ENCODE measurements around the gene NPLOC4. TPM values are rescaled to one million over a fixed set of nuclear protein-coding genes. Genes with fewer than 3 reads are reported as not detected.

Gene NPLOC4
- total and polyA plus RNA-seq, 2 donors (not counting 1 experiment from before 2014, with no cell fraction given) = 70.2 to 101 TPM

GRCh38 chr17:81579298-81579697 lies 57.6 kb downstream of the NPLOC4 start:
- ATAC-seq (ENCODE audit: low read depth) = no peak
- no peak for DNase-seq
- Mint-ChIP-seq H3K27ac (no peak overlapping the region), H3K27me3 (no peaks in the 10 kb centered on the region), H3K4me1 (peaks cover 13% of the 10 kb centered on the region), H3K4me3 (no peak overlapping the region), H3K9me3 (ENCODE audit: insufficient read depth) (no peaks in the 10 kb centered on the region)
- POLR2A ChIA-PET = interaction anchor here (0.5 to 0.6 kb wide), 2 partner anchors 12 to 19 kb away, joined by 3 to 6 read pairs; no protein-coding TSS in a partner anchor
- Histone ChIP-seq H3K9ac (ENCODE audit: low read length) (no peak overlapping the region), H3K9me3 (ENCODE audit: control extremely low read depth in 1 of 3, control insufficient read depth in 2 of 3, insufficient read depth in 1 of 3, low read length in 2 of 3) (no peaks in the 10 kb centered on the region), H3K4me1 (ENCODE audit: control insufficient read depth in 2 of 2, insufficient read depth in 2 of 2, low read length in 2 of 2) (peaks cover 0 to 7% of the 10 kb centered on the region in 2 donors), H3K36me3 (replicated peaks in 1 of 2; ENCODE audit: control extremely low read depth in 1 of 2, control insufficient read depth in 1 of 2, extremely low read depth in 1 of 2, insufficient read depth in 2 of 2, low read length in 1 of 2) (peaks cover 0 to 54% of the 10 kb centered on the region in 2 experiments), H2AFZ (ENCODE audit: insufficient read depth, low read depth, low read length, poor library complexity, severe bottlenecking) (no peak overlapping the region), H4K20me1 (ENCODE audit: control insufficient read depth, insufficient read depth, low read length, poor library complexity, severe bottlenecking) (peaks cover 24% of the 10 kb centered on the region), H3K27me3 (replicated peaks in 1 of 4; ENCODE audit: control extremely low read depth in 1 of 4, control insufficient read depth in 3 of 4, insufficient read depth in 4 of 4, low read length in 3 of 4) (no peaks in the 10 kb centered on the region), H3K27ac (ENCODE audit: low read length in 2 of 2) (no peak overlapping the region), H3K79me2 (ENCODE audit: control insufficient read depth, insufficient read depth, low read length) (peaks cover 69% of the 10 kb centered on the region), H3K4me2 (replicated peaks; ENCODE audit: low read depth, low read length, poor library complexity, severe bottlenecking) (no peak overlapping the region), H3K4me3 (ENCODE audit: control extremely low read depth in 1 of 5, extremely low read depth in 1 of 5, insufficient read depth in 1 of 5, low read depth in 2 of 5, low read length in 4 of 5) (no peak overlapping the region)
- 100% methylated on average over 6 of the region's 6 CpGs for WGBS (ENCODE audit: insufficient coverage)
- CTCF ChIA-PET = interaction anchor here (1.5 kb wide), 1 partner anchor 21 kb away, joined by 5 read pairs; no protein-coding TSS in a partner anchor
- TF ChIP-seq CTCF (IDR thresholded peaks at IDR 0.05) (no peak), EZH2 (IDR thresholded peaks at IDR 0.05; ENCODE audit: borderline replicate concordance, insufficient read depth, low read depth, low read length, poor library complexity, severe bottlenecking) (no peak)
- intact Hi-C loops (cut with micrococcal nuclease) = no loop called here

- POLR2A ChIA-PET = interaction anchor here (0.5 to 0.6 kb wide), 2 partner anchors 11 to 19 kb away, joined by 3 to 6 read pairs; no protein-coding TSS in a partner anchor
- WGBS (ENCODE audit: insufficient coverage) = 95% methylated on average over 2 of the region's 6 CpGs
Measured at GRCh38 chr17:81578561-81579225, 58.2 kb downstream of the NPLOC4 start.

More at GRCh38 chr17:81578561-81579225, 58.2 kb downstream of the NPLOC4 start:
- Mint-ChIP-seq H3K27ac (no peak overlapping the region), H3K27me3 (no peaks in the 10 kb centered on the region), H3K4me3 (no peak overlapping the region), H3K4me1 (peaks cover 13% of the 10 kb centered on the region), H3K9me3 (ENCODE audit: insufficient read depth) (no peaks in the 10 kb centered on the region)
- Histone ChIP-seq H3K4me3 (ENCODE audit: control extremely low read depth in 1 of 5, extremely low read depth in 1 of 5, insufficient read depth in 1 of 5, low read depth in 2 of 5, low read length in 4 of 5) (no peak overlapping the region), H3K27me3 (replicated peaks in 1 of 4; ENCODE audit: control extremely low read depth in 1 of 4, control insufficient read depth in 3 of 4, insufficient read depth in 4 of 4, low read length in 3 of 4) (no peaks in the 10 kb centered on the region), H3K9ac (ENCODE audit: low read length) (no peak overlapping the region), H3K27ac (ENCODE audit: low read length in 2 of 2) (no peak overlapping the region), H3K4me2 (replicated peaks; ENCODE audit: low read depth, low read length, poor library complexity, severe bottlenecking) (no peak overlapping the region), H3K4me1 (ENCODE audit: control insufficient read depth in 2 of 2, insufficient read depth in 2 of 2, low read length in 2 of 2) (peaks cover 0 to 7% of the 10 kb centered on the region in 2 donors), H3K9me3 (ENCODE audit: control extremely low read depth in 1 of 3, control insufficient read depth in 2 of 3, insufficient read depth in 1 of 3, low read length in 2 of 3) (no peaks in the 10 kb centered on the region), H3K36me3 (replicated peaks in 1 of 2; ENCODE audit: control extremely low read depth in 1 of 2, control insufficient read depth in 1 of 2, extremely low read depth in 1 of 2, insufficient read depth in 2 of 2, low read length in 1 of 2) (peaks cover 0 to 54% of the 10 kb centered on the region in 2 experiments), H2AFZ (ENCODE audit: insufficient read depth, low read depth, low read length, poor library complexity, severe bottlenecking) (no peak overlapping the region), H3K79me2 (ENCODE audit: control insufficient read depth, insufficient read depth, low read length) (peaks cover 72% of the 10 kb centered on the region), H4K20me1 (ENCODE audit: control insufficient read depth, insufficient read depth, low read length, poor library complexity, severe bottlenecking) (peaks cover 24% of the 10 kb centered on the region)
- TF ChIP-seq CTCF (IDR thresholded peaks at IDR 0.05) (no peak), EZH2 (IDR thresholded peaks at IDR 0.05; ENCODE audit: borderline replicate concordance, insufficient read depth, low read depth, low read length, poor library complexity, severe bottlenecking) (no peak)
- CTCF ChIA-PET = interaction anchor here (1.5 kb wide), 1 partner anchor 21 kb away, joined by 5 read pairs; no protein-coding TSS in a partner anchor
- DNase-seq = no peak
- intact Hi-C loops (cut with micrococcal nuclease) = no loop called here
- ATAC-seq (ENCODE audit: low read depth) = no peak
